Measurements from ENCODE around the gene RIF1. TPM values are rescaled to one million over a fixed set of nuclear protein-coding genes. Genes with fewer than 3 reads are reported as not detected.
"Not testable (repeated sequence)": the region's sequence is repeated elsewhere in the genome, so short reads cannot be mapped to it uniquely, and the experiment has no call there.

RIF1 gene
- total and polyA plus RNA-seq, 4 experiments from 2014 or later = 13.0 to 73.3 (median 57.3) TPM

GRCh38 chr2:151421681-151422080 is 12.0 kb downstream of the RIF1 start:
- H3K36me3 ChIP-seq (ENCODE audit: insufficient read depth, low read length) = peaks cover 45% of the 10 kb centered on the region
- DNase-seq; H3K27ac ChIP-seq (ENCODE audit: low read depth, low read length); H3K27me3 Mint-ChIP-seq; H3K9me3 Mint-ChIP-seq; H3K4me3 ChIP-seq (ENCODE audit: low read length in 2 of 2); H3K27me3 ChIP-seq (ENCODE audit: insufficient read depth, low read length); H3K4me3 Mint-ChIP-seq; intact Hi-C loops (cut with micrococcal nuclease); H3K9me3 ChIP-seq (ENCODE audit: control insufficient read depth in 1 of 2, low read length in 2 of 2): not testable (repeated sequence)
- H3K4me1 ChIP-seq (ENCODE audit: insufficient read depth, low read length) = peaks cover 29% of the 10 kb centered on the region
- Mint-ChIP-seq H3K36me3 (peaks cover 32 to 69% of the 10 kb centered on the region in 2 donors), H3K27ac (peak overlapping the region in 3 of 7 donors; percentile 53 to 90 (median 86)), H3K4me1 (peaks cover 31 to 47% (median 36%) of the 10 kb centered on the region in 4 donors)
- ChIA-PET POLR2A (ENCODE audit: partially characterized antibody) (interaction anchor here (1.5 kb wide), 1 partner anchor 10 kb away, joined by 4 read pairs; no protein-coding TSS in a partner anchor), CTCF (ENCODE audit: partially characterized antibody) (interaction anchor here (1.4 to 6.6 kb wide), 2 partner anchors 15 to 183 kb away, joined by 5 to 41 read pairs; no protein-coding TSS in a partner anchor)

GRCh38 chr2:151422917-151423439 is 13.3 kb downstream of the RIF1 start:
- no peak for DNase-seq
- Histone ChIP-seq H3K4me3 (ENCODE audit: low read length in 2 of 2) (no peak overlapping the region), H3K4me1 (ENCODE audit: insufficient read depth, low read length) (peaks cover 29% of the 10 kb centered on the region), H3K27ac (ENCODE audit: low read depth, low read length) (peak overlapping the region; percentile 33), H3K36me3 (ENCODE audit: insufficient read depth, low read length) (peaks cover 37% of the 10 kb centered on the region), H3K27me3 (ENCODE audit: insufficient read depth, low read length) (no peaks in the 10 kb centered on the region), H3K9me3 (ENCODE audit: control insufficient read depth in 1 of 2, low read length in 2 of 2) (no peaks in the 10 kb centered on the region)
- ChIA-PET POLR2A (ENCODE audit: partially characterized antibody) (interaction anchor here (1.5 to 1.8 kb wide), 3 partner anchors 8 to 162 kb away, joined by 4 to 5 read pairs (median 4); partner anchors contain the start of gene RBM43), CTCF (ENCODE audit: partially characterized antibody) (interaction anchor here (6.6 kb wide), 1 partner anchor 14 kb away, joined by 41 read pairs; no protein-coding TSS in a partner anchor)
- H3K9me3 Mint-ChIP-seq = no peaks in the 10 kb centered on the region
- H3K4me1 Mint-ChIP-seq = peaks cover 30 to 44% (median 36%) of the 10 kb centered on the region in 4 donors
- intact Hi-C loops (cut with micrococcal nuclease) = loop anchor here (1.0 kb wide), 1 partner anchor 13 kb away; no protein-coding TSS in a partner anchor
- H3K36me3 Mint-ChIP-seq = peaks cover 27 to 59% of the 10 kb centered on the region in 2 donors
- peak overlapping the region in 6 of 7 donors; percentile 11 to 95 (median 88) for H3K27ac Mint-ChIP-seq
- peak overlapping the region in 3 of 8 donors; percentile 1 to 18 (median 8) for H3K4me3 Mint-ChIP-seq
- H3K27me3 Mint-ChIP-seq = no peaks in the 10 kb centered on the region

- POLR2A ChIA-PET (ENCODE audit: partially characterized antibody) = interaction anchor here (1.6 to 1.8 kb wide), 2 partner anchors 134 to 163 kb away, joined by 4 to 5 read pairs; partner anchors contain the start of gene RBM43
Measured at GRCh38 chr2:151423760-151424159, 14.1 kb downstream of the RIF1 start.

GRCh38 chr2:151437630-151438029 is 27.9 kb downstream of the RIF1 start:
- Histone ChIP-seq H3K4me3 (ENCODE audit: low read length in 2 of 2) (no peak overlapping the region), H3K4me1 (ENCODE audit: insufficient read depth, low read length) (no peaks in the 10 kb centered on the region), H3K36me3 (ENCODE audit: insufficient read depth, low read length) (peaks cover 39% of the 10 kb centered on the region), H3K9me3 (ENCODE audit: control insufficient read depth in 1 of 2, low read length in 2 of 2) (no peaks in the 10 kb centered on the region), H3K27me3 (ENCODE audit: insufficient read depth, low read length) (no peaks in the 10 kb centered on the region), H3K27ac (ENCODE audit: low read depth, low read length) (no peak overlapping the region)
- intact Hi-C loops (cut with micrococcal nuclease) = loop anchor here (1.0 kb wide), 3 partner anchors 148 to 1840 kb away; partner anchors contain the start of genes NMI and RBM43
- Mint-ChIP-seq H3K27me3 (no peaks in the 10 kb centered on the region), H3K27ac (peak overlapping the region in 5 of 7 donors; percentile 36 to 81 (median 61)), H3K4me1 (peaks cover 3 to 9% (median 6%) of the 10 kb centered on the region in 4 donors), H3K4me3 (no peak overlapping the region), H3K36me3 (peaks cover 32 to 68% of the 10 kb centered on the region in 2 donors), H3K9me3 (no peaks in the 10 kb centered on the region)
- DNase-seq = peak in 4 of 5 donors; percentile 23 to 41 (median 32)
- POLR2A ChIA-PET (ENCODE audit: partially characterized antibody) = interaction anchor here (2.6 kb wide), 1 partner anchor 149 kb away, joined by 9 read pairs; no protein-coding TSS in a partner anchor
- CTCF ChIA-PET (ENCODE audit: partially characterized antibody) = interaction anchor here (0.9 to 4.8 kb wide), 22 partner anchors 7 to 1840 kb away, joined by 3 to 41 read pairs (median 6); partner anchors contain the start of genes RBM43 and RIF1

More at GRCh38 chr2:151423760-151424159, 14.1 kb downstream of the RIF1 start:
- Mint-ChIP-seq H3K27me3 (no peaks in the 10 kb centered on the region), H3K4me3 (peak overlapping the region in 6 of 8 donors; percentile 1 to 59 (median 46)), H3K9me3 (no peaks in the 10 kb centered on the region), H3K4me1 (peaks cover 33 to 44% (median 40%) of the 10 kb centered on the region in 4 donors), H3K36me3 (peaks cover 32 to 61% of the 10 kb centered on the region in 2 donors), H3K27ac (peak overlapping the region; percentile 11 to 95 (median 88))
- CTCF ChIA-PET (ENCODE audit: partially characterized antibody) = interaction anchor here (6.6 kb wide), 1 partner anchor 13 kb away, joined by 41 read pairs; no protein-coding TSS in a partner anchor
- peaks cover 36% of the 10 kb centered on the region for H3K36me3 ChIP-seq (ENCODE audit: insufficient read depth, low read length)
- H3K4me1 ChIP-seq (ENCODE audit: insufficient read depth, low read length) = peaks cover 29% of the 10 kb centered on the region
- H3K4me3 ChIP-seq (ENCODE audit: low read length in 2 of 2) = no peak overlapping the region
- H3K27ac ChIP-seq (ENCODE audit: low read depth, low read length) = peak overlapping the region; percentile 33
- peak; percentile 38 to 73 (median 51) for DNase-seq
- intact Hi-C loops (cut with micrococcal nuclease) = loop anchor here (1.0 kb wide), 1 partner anchor 13 kb away; no protein-coding TSS in a partner anchor
- no peaks in the 10 kb centered on the region for H3K27me3 ChIP-seq (ENCODE audit: insufficient read depth, low read length)
- H3K9me3 ChIP-seq (ENCODE audit: control insufficient read depth in 1 of 2, low read length in 2 of 2) = no peaks in the 10 kb centered on the region

- intact Hi-C loops (cut with micrococcal nuclease) = no loop called here
- Mint-ChIP-seq H3K27ac (no peak overlapping the region), H3K27me3 (no peaks in the 10 kb centered on the region), H3K4me1 (peaks cover 3 to 9% (median 6%) of the 10 kb centered on the region in 4 donors), H3K36me3 (peaks cover 31 to 65% of the 10 kb centered on the region in 2 donors), H3K4me3 (no peak overlapping the region), H3K9me3 (no peaks in the 10 kb centered on the region)
- Histone ChIP-seq H3K4me1 (ENCODE audit: insufficient read depth, low read length) (no peaks in the 10 kb centered on the region), H3K36me3 (ENCODE audit: insufficient read depth, low read length) (peaks cover 41% of the 10 kb centered on the region), H3K4me3 (ENCODE audit: low read length in 2 of 2) (no peak overlapping the region), H3K27me3 (ENCODE audit: insufficient read depth, low read length) (no peaks in the 10 kb centered on the region), H3K27ac (ENCODE audit: low read depth, low read length) (no peak overlapping the region), H3K9me3 (ENCODE audit: control insufficient read depth in 1 of 2, low read length in 2 of 2) (no peaks in the 10 kb centered on the region)
- ChIA-PET POLR2A (ENCODE audit: partially characterized antibody) (interaction anchor here (0.6 to 2.6 kb wide), 2 partner anchors 13 to 150 kb away, joined by 3 to 9 read pairs; no protein-coding TSS in a partner anchor), CTCF (ENCODE audit: partially characterized antibody) (interaction anchor here (1.2 to 4.8 kb wide), 6 partner anchors 9 to 1841 kb away, joined by 3 to 41 read pairs (median 12); partner anchors contain the start of gene NMI)
- no peak for DNase-seq
Measured at GRCh38 chr2:151438506-151438905, 28.8 kb downstream of the RIF1 start.

- Mint-ChIP-seq H3K36me3 (peaks cover 36 to 70% of the 10 kb centered on the region in 2 donors), H3K27me3 (no peaks in the 10 kb centered on the region)
- no peak for DNase-seq
Measured at GRCh38 chr2:151439127-151439526, 29.4 kb downstream of the RIF1 start.

GRCh38 chr2:151459358-151459757 is 49.7 kb downstream of the RIF1 start:
- Histone ChIP-seq H3K4me1 (ENCODE audit: insufficient read depth, low read length) (no peaks in the 10 kb centered on the region), H3K27ac (ENCODE audit: low read depth, low read length) (no peak overlapping the region), H3K36me3 (ENCODE audit: insufficient read depth, low read length) (peaks cover 29% of the 10 kb centered on the region), H3K27me3 (ENCODE audit: insufficient read depth, low read length) (no peaks in the 10 kb centered on the region), H3K4me3 (ENCODE audit: low read length in 2 of 2) (no peak overlapping the region), H3K9me3 (ENCODE audit: control insufficient read depth in 1 of 2, low read length in 2 of 2) (no peaks in the 10 kb centered on the region)
- Mint-ChIP-seq H3K36me3 (peaks cover 57 to 80% of the 10 kb centered on the region in 2 donors), H3K4me3 (no peak overlapping the region), H3K9me3 (no peaks in the 10 kb centered on the region), H3K4me1 (peaks cover 0 to 3% (median under 1%) of the 10 kb centered on the region in 4 donors), H3K27ac (no peak overlapping the region), H3K27me3 (no peaks in the 10 kb centered on the region)
- ChIA-PET CTCF (ENCODE audit: partially characterized antibody) (interaction anchor here (1.2 kb wide), 1 partner anchor 23 kb away, joined by 4 read pairs; no protein-coding TSS in a partner anchor), POLR2A (ENCODE audit: partially characterized antibody) (no interaction called here)
- no peak for DNase-seq
- intact Hi-C loops (cut with micrococcal nuclease) = no loop called here

More at GRCh38 chr2:151439127-151439526, 29.4 kb downstream of the RIF1 start:
- Histone ChIP-seq H3K27me3 (ENCODE audit: insufficient read depth, low read length) (no peaks in the 10 kb centered on the region), H3K4me1 (ENCODE audit: insufficient read depth, low read length) (no peaks in the 10 kb centered on the region), H3K36me3 (ENCODE audit: insufficient read depth, low read length) (peaks cover 47% of the 10 kb centered on the region), H3K9me3 (ENCODE audit: control insufficient read depth in 1 of 2, low read length in 2 of 2) (no peaks in the 10 kb centered on the region), H3K27ac (ENCODE audit: low read depth, low read length) (no peak overlapping the region), H3K4me3 (ENCODE audit: low read length in 2 of 2) (no peak overlapping the region)
- Mint-ChIP-seq H3K4me1 (peaks cover 3 to 9% (median 6%) of the 10 kb centered on the region in 4 donors), H3K27ac (no peak overlapping the region), H3K9me3 (no peaks in the 10 kb centered on the region), H3K4me3 (no peak overlapping the region)
- intact Hi-C loops (cut with micrococcal nuclease) = no loop called here
- ChIA-PET CTCF (ENCODE audit: partially characterized antibody) (interaction anchor here (0.7 to 4.8 kb wide), 7 partner anchors 9 to 1842 kb away, joined by 3 to 41 read pairs (median 7); partner anchors contain the start of gene NMI), POLR2A (ENCODE audit: partially characterized antibody) (no interaction called here)

Data from CD4-positive, alpha-beta memory T cell (primary cell).